ENCODE results near the gene SPTBN4.

- TF ChIP-seq CTCF (IDR thresholded peaks at IDR 0.05) (no peak), NRF1 (IDR thresholded peaks at IDR 0.05; ENCODE audit: low read depth, low read length) (no peak), EZH2phosphoT487 (IDR thresholded peaks at IDR 0.05; ENCODE audit: borderline replicate concordance, low read depth) (no peak), GABPA (IDR thresholded peaks at IDR 0.05; ENCODE audit: low read depth) (no peak), RAD21 (IDR thresholded peaks at IDR 0.05; ENCODE audit: low read length) (no peak), RCOR1 (IDR thresholded peaks at IDR 0.05; ENCODE audit: low read length) (no peak), NFIC (IDR thresholded peaks at IDR 0.05; ENCODE audit: borderline replicate concordance) (no peak), EP300 (IDR thresholded peaks at IDR 0.05; ENCODE audit: borderline replicate concordance in 1 of 2, low read depth in 1 of 2, low read length in 1 of 2) (no peak), POLR2AphosphoS5 (IDR thresholded peaks at IDR 0.05; ENCODE audit: low read depth, low read length) (no peak), FOSL2 (IDR thresholded peaks at IDR 0.05; ENCODE audit: borderline replicate concordance, low read depth) (no peak), REST (IDR thresholded peaks at IDR 0.05; ENCODE audit: low read depth, low read length) (no peak), ELF1 (IDR thresholded peaks at IDR 0.05) (no peak), SIN3A (IDR thresholded peaks at IDR 0.05; ENCODE audit: borderline replicate concordance, low read depth, low read length) (no peak)
Observed at GRCh38 chr19:40528533-40529092, 61.8 kb downstream of the SPTBN4 start.
